Measurements from ENCODE around the gene NKAPL. TPM values are rescaled to one million over a fixed set of nuclear protein-coding genes. Genes with fewer than 3 reads are reported as not detected.

The NKAPL gene
- total and polyA plus RNA-seq, 2 donors (not counting 3 experiments of a cell fraction or from before 2014, with no cell fraction given): 0.72 to 1.1 TPM

DNA sequence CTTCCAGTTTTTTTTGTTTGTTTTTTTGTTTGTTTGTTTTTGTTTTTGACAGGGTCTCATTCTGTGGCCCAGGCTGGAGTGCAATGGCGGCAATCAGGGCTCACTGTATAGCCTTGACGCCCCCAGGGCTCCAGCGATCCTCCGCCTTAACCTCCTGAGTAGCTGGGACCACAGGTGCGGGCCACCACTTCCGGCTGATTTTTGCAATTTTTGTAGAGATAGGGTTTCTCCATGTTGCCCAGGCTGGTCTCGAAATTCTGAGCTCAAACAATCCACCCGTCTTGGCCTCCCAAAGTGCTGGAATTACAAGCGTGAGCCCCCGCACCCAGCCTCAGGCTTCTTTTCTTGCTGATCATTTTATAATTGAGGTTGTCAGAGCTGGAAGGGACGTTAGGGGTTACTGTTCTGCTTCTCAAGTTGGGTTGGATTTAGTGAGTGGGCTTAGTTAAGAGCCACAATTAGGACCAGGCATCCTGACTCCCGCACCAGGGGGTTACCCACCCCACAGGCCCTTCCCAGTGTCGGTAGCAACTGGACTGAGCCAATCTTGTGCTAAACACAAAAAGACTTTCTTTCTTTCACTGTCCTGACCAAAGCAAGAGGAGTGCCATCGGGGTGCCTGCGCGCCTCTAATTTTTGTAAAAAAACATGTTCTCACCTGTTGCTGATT, 47.1 kb upstream of the NKAPL start:
- POLR2A ChIA-PET: no interaction called here

More for the DNA sequence above, 47.1 kb upstream of the NKAPL start:
- Histone ChIP-seq H3K27ac (ENCODE audit: insufficient read depth, low read depth, low read length) (no peak overlapping the region), H3K9ac (replicated peaks; ENCODE audit: extremely low read depth, insufficient read depth, low read length) (peak overlapping the region; percentile 52), H3K4me1 (ENCODE audit: control insufficient read depth, extremely low read depth, insufficient read depth, low read length) (peaks cover 20% of the 10 kb centered on the region), H4K20me1 (replicated peaks; ENCODE audit: control insufficient read depth, extremely low read depth, insufficient read depth, low read length) (no peaks in the 10 kb centered on the region), H3K9me1 (replicated peaks; ENCODE audit: control insufficient read depth, extremely low read depth, insufficient read depth, low read length) (no peaks in the 10 kb centered on the region), H3K79me2 (ENCODE audit: control insufficient read depth, insufficient read depth, low read length) (no peaks in the 10 kb centered on the region), H3K36me3 (ENCODE audit: control insufficient read depth in 2 of 2, extremely low read depth in 1 of 2, insufficient read depth in 2 of 2, low read length in 2 of 2) (no peaks in the 10 kb centered on the region), H3K4me3 (replicated peaks in 1 of 3; ENCODE audit: insufficient read depth in 1 of 3, low read depth in 1 of 3, low read length in 3 of 3) (peak overlapping the region; percentile 31 to 69 (median 62)), H3K9me3 (replicated peaks; ENCODE audit: control insufficient read depth, insufficient read depth, low read length) (no peaks in the 10 kb centered on the region), H3K4me2 (ENCODE audit: insufficient read depth, low read length) (peak overlapping the region; percentile 90), H2AFZ (ENCODE audit: low read depth, low read length) (peak overlapping the region; percentile 69), H3K27me3 (ENCODE audit: control insufficient read depth in 2 of 2, insufficient read depth in 2 of 2, low read length in 2 of 2) (peaks cover 35 to 74% of the 10 kb centered on the region in 2 experiments)
- no peak for TF ChIP-seq JUN (IDR thresholded peaks at IDR 0.05; ENCODE audit: borderline replicate concordance, insufficient read depth, insufficient read length, low read depth)
- TF ChIP-seq MAX (IDR thresholded peaks at IDR 0.05; ENCODE audit: insufficient read depth, insufficient read length): no peak
- TF ChIP-seq GATA2 (IDR thresholded peaks at IDR 0.05; ENCODE audit: insufficient read depth, insufficient read length, low read depth, low read length): no peak
- TF ChIP-seq POLR2AphosphoS5 (IDR thresholded peaks at IDR 0.05; ENCODE audit: insufficient read depth, low read depth, low read length): no peak
- no peak for TF ChIP-seq FOS (IDR thresholded peaks at IDR 0.05; ENCODE audit: borderline replicate concordance, insufficient read depth, low read length)
- no peak for TF ChIP-seq CTCF (IDR thresholded peaks at IDR 0.05; ENCODE audit: extremely low read depth in 1 of 2, insufficient read depth in 1 of 2, low read depth in 1 of 2, low read length in 2 of 2)
- no peak for TF ChIP-seq MYC (IDR thresholded peaks at IDR 0.05; ENCODE audit: low read depth, low read length)
- no peak for TF ChIP-seq POLR2A (IDR thresholded peaks at IDR 0.05; ENCODE audit: low read depth, low read length)
- no peak for TF ChIP-seq EZH2 (IDR thresholded peaks at IDR 0.05; ENCODE audit: borderline replicate concordance, low read depth, low read length, severe bottlenecking)
- CTCF ChIA-PET: interaction anchor here (1.2 kb wide), 1 partner anchor 144 kb away, joined by 4 read pairs; no protein-coding TSS in a partner anchor
- intact Hi-C loops (cut with micrococcal nuclease): loop anchor here (2.0 to 10.0 kb wide), 6 partner anchors 75 to 773 kb away; partner anchors contain the start of gene ZNF165
- DNase-seq (ENCODE audit: low read depth, low spot score) (no peak), FAIRE-seq (no peak)
- dilution Hi-C loops (cut with MboI; ENCODE audit: extremely low pct_ligation_motif_present, low sequenced_read_pairs): no loop called here
- TSS peak; percentile 60 for BruUV-seq (replicated peaks)
